CD4-positive, alpha-beta T cell treated with Interleukin-17A for 4 hours (primary cell): ENCODE measurements around the gene HES7.
"Not testable (repeated sequence)": the region's sequence is repeated elsewhere in the genome, so short reads cannot be mapped to it uniquely, and the experiment has no call there.

Experiments
- DNase-seq: peaks from one replicate; pipeline ENCODE4 v3.0.0-alpha.2; 2020; ENCODE audit warnings: mixed read lengths

HES7 gene

GRCh38 chr17:8096541-8096940 lies 27.4 kb downstream of the HES7 start:
- DNase-seq = no peak

DNA sequence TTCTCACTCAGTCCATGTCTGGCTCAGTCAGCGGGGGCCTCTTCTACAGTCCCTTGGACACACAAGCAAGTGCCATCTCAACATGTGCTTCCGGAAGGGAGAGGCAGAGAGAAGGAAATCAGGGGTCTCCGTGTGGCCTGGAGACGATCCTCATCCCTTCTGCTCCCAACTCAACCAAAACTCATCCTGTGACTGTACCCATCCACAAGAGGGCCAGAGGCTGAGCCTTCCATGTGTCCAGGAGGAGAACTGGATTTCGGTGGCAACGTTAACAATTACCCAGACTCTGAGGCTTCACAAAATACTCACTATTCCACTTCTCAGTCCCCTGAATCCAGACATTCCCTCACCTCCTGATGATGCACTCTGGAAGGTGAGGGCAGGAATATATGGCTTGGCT lies 28.5 kb downstream of the HES7 start:
- DNase-seq = no peak

GRCh38 chr17:8091033-8091687 lies 32.7 kb downstream of the HES7 start:
- DNase-seq = no peak

GRCh38 chr17:8089728-8090127 lies 34.2 kb downstream of the HES7 start:
- DNase-seq = no peak

GRCh38 chr17:8087952-8088230 lies 36.0 kb downstream of the HES7 start:
- no peak for DNase-seq

DNA sequence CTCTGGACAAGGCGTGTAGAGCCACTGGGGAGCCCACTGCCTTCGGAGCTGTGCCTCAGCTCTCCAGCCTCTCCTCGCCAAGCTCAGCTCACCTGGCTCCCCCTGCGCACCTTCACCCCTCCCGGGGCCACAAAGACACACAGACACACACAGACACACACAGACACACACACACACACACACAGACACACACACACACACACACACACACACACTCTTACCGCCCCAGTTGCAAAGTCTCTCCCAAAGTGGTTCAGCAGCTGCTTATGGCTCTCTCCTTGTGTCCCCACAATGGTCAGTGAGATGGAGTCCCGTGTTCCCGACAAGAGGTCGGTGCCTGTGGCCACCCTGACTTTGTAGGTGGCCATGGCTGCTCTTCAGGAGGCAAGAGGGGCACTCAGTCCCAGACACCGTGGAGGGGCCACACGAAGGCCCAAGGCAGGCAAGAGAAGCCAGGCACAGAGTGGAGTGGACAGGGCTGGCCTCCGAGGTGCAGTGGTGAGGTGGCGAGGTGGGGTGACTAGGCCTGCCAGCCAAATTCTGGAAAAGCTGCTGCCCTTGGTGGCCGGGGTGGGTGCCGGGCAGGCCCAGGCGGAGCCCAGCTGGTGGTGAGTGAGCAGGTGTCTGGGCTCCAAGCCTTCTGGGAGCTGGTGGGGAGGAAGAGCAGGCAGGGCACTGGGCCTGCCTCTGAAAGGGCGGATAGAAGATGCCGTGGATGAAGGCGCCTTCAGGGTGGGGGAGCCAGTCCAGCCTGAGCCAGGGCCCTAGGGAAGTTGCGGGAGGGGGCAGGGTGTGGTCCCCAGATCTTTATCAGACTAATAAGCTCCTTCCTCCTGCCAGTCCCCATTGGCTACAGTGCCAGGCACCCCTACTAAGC lies 36.6 kb downstream of the HES7 start, which contains the start of gene ALOX12B:
TSS of gene ALOX12B (minus strand) at position 642 of the 877 bp plus-strand sequence. CDS start at position 368, 274 bp downstream.
- DNase-seq = no peak

GRCh38 chr17:8084250-8084649 lies 39.7 kb downstream of the HES7 start:
- DNase-seq = no peak

DNA sequence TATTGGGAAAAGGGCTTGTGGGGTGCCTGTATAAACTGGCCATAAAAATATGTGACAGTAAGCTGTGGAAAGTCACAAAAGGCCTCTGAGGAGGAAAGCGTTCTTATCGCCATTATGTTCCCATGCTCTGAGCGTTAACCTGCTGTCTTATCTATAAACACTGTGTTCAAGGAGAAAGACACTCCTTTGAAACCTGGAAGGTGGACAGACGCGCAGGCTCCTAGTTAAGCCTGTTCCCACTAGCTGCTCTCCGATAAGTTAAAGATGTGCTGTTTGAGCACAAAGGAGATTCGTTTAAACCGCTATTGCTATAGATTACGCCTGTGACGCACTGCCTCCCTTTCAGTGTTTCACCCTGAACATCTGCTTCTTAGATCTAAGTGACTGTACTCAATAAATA lies 41.6 kb downstream of the HES7 start:
- DNase-seq = no peak

- no peak for DNase-seq
These were observed 42.0 kb downstream of the HES7 start for GRCh38 chr17:8081876-8082275.

DNA sequence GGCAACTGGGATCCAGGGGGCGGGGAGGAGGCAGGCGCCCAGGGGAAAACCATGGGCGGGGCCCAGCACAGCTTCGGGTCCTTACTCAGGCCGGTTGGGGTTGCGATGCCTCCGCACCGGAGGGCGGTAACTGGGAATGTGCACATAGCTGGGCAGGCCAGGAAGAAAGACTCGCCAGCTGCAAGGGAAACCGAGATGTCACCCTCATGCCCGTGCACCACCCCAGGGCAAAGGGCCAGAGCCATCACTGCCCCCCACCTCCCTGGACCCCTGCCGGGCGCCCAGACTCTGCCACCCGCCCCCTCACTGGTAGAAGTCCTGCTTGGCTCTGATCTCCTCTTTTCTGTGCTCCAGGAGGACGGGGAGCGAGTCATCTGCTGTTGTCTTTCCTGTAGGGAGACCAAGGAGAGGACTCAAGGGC lies 43.1 kb downstream of the HES7 start:
- DNase-seq = no peak

DNA sequence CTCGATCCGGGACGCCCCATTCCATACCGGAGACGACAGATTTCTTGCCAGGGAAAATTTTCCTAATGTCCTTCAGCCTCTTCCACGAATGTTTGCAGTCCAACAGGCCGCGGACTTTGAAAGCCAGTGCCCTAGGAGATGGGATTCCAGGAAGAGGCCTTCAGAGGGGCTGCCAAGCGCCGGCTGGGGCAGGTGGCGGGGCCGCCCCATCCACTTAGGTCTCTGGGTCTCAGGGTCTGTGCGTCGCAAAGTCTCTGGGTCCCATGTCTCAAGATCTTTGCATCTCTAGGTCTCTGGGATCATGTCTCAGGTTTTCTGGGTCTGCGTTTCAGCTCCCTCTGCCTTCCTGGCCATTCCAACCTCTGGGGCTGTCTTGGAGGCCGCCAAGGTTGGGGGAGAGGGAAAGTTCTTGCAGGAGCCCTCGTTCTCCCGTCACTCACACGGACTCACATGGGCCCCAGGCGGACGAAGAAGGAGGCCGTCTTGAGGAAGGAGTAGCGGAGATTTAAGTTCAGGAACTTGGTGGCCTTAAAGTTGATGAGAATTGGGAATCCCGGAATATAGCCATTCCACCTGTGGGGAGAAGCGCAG lies 43.6 kb downstream of the HES7 start:
- DNase-seq = no peak

GRCh38 chr17:8079291-8080207 lies 44.4 kb downstream of the HES7 start:
- peak; percentile 86 for DNase-seq

DNA sequence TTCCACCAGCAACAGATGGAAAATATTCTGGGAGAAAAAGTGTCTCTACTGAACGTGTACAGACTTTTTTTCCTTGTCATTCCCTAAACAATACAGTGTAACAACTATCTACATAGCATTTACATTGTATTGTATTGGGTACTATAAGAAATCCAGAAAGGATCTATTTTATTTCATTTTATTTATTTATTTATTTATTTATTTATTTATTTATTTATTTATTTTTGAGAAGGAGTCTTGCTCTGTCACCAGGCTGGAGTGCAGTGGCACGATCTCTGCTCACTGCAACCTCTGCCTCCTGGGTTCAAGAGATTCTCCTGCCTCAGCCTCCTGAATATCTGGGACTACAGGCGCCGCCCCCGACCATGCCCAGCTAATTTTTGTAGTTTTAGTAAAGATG lies 46.0 kb downstream of the HES7 start:
- not testable (repeated sequence) for DNase-seq

GRCh38 chr17:8076502-8077266 lies 47.2 kb downstream of the HES7 start:
- DNase-seq = no peak

DNA sequence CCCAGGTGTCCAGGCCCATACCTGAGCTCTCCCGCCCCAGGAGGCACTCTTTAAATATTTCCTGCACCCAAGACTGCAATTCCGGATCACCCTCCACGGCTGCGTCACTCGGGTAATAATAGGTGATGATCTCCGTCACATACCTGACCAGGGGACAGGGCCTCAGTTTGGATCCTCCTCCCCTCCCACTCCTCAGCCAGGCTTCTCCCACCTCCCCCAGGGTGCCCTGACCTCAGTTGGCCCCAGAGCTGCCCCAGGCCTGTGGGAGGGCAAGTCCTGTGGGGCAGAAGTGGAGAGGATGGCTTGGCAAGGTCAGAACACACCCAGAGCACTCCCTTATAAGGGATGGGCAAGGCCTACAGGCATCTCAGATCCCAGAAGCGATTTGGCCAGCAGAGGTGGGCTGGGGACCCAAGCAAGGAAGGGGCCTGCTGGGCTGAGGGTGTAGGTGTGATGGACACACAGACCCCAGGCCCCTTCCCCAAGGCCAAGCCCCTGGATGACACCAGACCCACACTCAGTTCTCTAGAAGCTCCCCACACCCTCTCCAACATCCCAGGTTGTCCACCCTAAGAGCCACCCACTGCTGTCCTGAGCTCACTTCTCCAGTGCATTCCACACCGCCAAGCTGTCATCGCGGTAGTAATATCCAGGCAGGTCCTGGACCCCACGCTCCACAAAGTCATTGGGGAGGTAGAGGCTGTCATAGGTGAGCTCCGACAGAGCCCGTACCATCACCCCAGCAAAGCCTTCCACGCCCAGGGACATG lies 48.1 kb downstream of the HES7 start:
- no peak for DNase-seq

DNA sequence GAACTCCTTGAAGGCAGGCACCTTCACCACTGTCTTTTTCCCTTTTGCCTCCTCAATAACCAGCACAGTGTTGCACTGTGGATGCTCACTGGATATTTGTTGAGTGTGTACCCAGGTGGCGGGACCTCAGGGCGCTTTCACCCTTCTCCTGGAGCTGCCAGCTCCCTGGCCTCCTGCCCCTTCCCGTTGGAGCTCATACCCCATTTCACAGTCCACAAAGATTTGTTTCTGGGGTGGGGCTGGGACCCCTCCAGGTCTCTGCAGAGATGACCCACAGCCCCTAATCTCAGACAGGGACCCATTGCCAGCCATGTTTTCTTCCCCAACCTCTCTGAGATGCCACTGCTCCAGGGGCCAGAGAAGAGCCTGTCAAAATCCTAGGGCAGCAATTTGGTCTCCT lies 48.8 kb downstream of the HES7 start:
- DNase-seq = no peak

- DNase-seq = no peak
These were observed 49.4 kb downstream of the HES7 start for GRCh38 chr17:8074554-8074953.

GRCh38 chr17:8073627-8074484 lies 50.0 kb downstream of the HES7 start:
- peak; percentile 93 for DNase-seq

DNA sequence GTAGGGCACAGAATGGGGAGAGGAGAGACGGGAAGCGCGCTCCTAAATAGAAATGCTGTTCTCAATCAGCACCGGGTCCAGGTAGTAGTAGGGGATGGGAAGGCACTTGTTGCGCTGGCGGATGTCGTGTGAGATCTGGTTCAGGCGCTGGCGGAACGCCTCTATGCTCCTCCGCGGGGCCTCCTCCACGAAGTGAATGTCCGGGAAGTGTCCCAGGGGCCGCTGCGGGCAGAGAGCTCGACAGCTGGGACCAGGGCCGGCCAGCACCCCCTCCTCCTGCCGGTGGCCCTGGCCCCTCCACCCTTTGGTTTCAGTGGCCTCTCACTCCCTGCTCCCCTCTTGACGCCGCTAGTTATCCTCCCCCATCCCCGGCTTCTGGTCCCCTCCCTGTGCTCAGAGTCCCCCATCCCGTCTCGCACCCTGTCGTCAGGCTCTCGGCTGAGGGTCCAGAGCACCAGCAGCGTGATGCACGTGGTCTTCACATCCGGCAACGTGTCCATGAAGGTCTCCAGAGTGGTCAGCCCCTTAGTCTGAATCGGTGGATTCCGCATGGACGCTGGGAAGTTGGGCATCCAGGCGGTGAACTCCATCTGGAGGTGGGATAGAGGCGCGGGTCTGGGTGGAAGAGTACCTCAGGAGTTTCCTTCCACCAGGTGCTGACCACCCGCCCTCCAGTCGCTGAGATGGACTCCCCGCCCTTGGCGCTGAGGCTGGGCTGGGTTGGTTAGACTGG lies 51.0 kb downstream of the HES7 start:
- DNase-seq = peak; percentile 65

- DNase-seq = peak; percentile 21
These were observed 51.6 kb downstream of the HES7 start for GRCh38 chr17:8072341-8072728.
